HFFc6 (cell line): ENCODE results near the gene COL8A1. TPM values are rescaled to one million over a fixed set of nuclear protein-coding genes. Genes with fewer than 3 reads are reported as not detected.

Source experiments
- DNase-seq: peaks from one replicate; pipeline ENCODE4 v3.0.0-alpha.2; 2018
- H3K27ac Mint-ChIP-seq: 2 replicates; pipeline ENCODE4 v1.8.0; 2020; ENCODE audit warnings: mild to moderate bottlenecking, mixed read lengths
- H3K27me3 Mint-ChIP-seq: 2 replicates; pipeline ENCODE4 v1.8.0; 2021; ENCODE audit warnings: mild to moderate bottlenecking, moderate library complexity, mixed read lengths; ENCODE audit not compliant: insufficient read depth
- H3K36me3 Mint-ChIP-seq: 2 replicates; pipeline ENCODE4 v1.8.0; 2021; ENCODE audit warnings: low read depth, mixed read lengths
- H3K4me1 Mint-ChIP-seq: 2 replicates; pipeline ENCODE4 v1.8.0; 2020; ENCODE audit warnings: low read depth, mixed read lengths
- H3K4me3 Mint-ChIP-seq: 2 replicates; pipeline ENCODE4 v1.8.0; 2020; ENCODE audit warnings: mild to moderate bottlenecking, moderate library complexity, mixed read lengths
- H3K9me3 Mint-ChIP-seq: 2 replicates; pipeline ENCODE4 v1.8.0; 2020; ENCODE audit warnings: mild to moderate bottlenecking, mixed read lengths
- CTCF ChIP-seq: fragments of 200-600 bp; sonication (generic); IDR thresholded peaks from 2 replicates; pipeline ENCODE4 v1.5.0; 2021; ENCODE audit warnings: antibody characterized with exemption, mild to moderate bottlenecking
- total RNA-seq, 6 experiments: library from RNA; stranded (reverse); fragmentation: NEBNext Ultra II Directional; extraction: Animal tissue kit (Norgen Biotek cat#: 25700); gene quantifications; 2 replicates in 1 of 6; 3 replicates in 5 of 6; pipeline ENCODE4 v1.2.3, GENCODE V29; 2021

The COL8A1 gene
- total RNA-seq, 6 experiments from 2014 or later = 27.3 to 88.7 (median 30.1) TPM

GRCh38 chr3:99625643-99626416 lies 12.6 kb upstream of the COL8A1 start:
- no peaks in the 10 kb centered on the region for H3K27me3 Mint-ChIP-seq
- H3K4me1 Mint-ChIP-seq = peaks cover 46% of the 10 kb centered on the region
- no peaks in the 10 kb centered on the region for H3K9me3 Mint-ChIP-seq
- peak overlapping the region; percentile 17; the same call in 1 of the 2 replicates for H3K4me3 Mint-ChIP-seq
- TF ChIP-seq CTCF = no peak
- H3K36me3 Mint-ChIP-seq = no peaks in the 10 kb centered on the region; the same call in 1 of the 2 replicates
- H3K27ac Mint-ChIP-seq = no peak overlapping the region
- DNase-seq = no peak

- Mint-ChIP-seq H3K36me3 (no peaks in the 10 kb centered on the region; the same call in 1 of the 2 replicates), H3K4me1 (peaks cover 40% of the 10 kb centered on the region), H3K9me3 (no peaks in the 10 kb centered on the region), H3K27me3 (no peaks in the 10 kb centered on the region), H3K27ac (no peak overlapping the region), H3K4me3 (no peak overlapping the region; the same call in 1 of the 2 replicates)
- no peak for TF ChIP-seq CTCF
- DNase-seq = no peak
Observed at GRCh38 chr3:99626417-99626788, 12.0 kb upstream of the COL8A1 start.

GRCh38 chr3:99627062-99627826 lies 11.2 kb upstream of the COL8A1 start:
- Mint-ChIP-seq H3K4me3 (no peak overlapping the region), H3K9me3 (no peaks in the 10 kb centered on the region), H3K36me3 (no peaks in the 10 kb centered on the region; the same call in 1 of the 2 replicates), H3K27ac (no peak overlapping the region), H3K27me3 (no peaks in the 10 kb centered on the region), H3K4me1 (peaks cover 32% of the 10 kb centered on the region)
- peak; percentile 27 for DNase-seq
- peak; percentile 56; the same call in 1 of the 2 replicates for TF ChIP-seq CTCF

GRCh38 chr3:99630815-99631214 lies 7.6 kb upstream of the COL8A1 start:
- Mint-ChIP-seq H3K27ac (no peak overlapping the region), H3K36me3 (no peaks in the 10 kb centered on the region), H3K4me1 (peaks cover 40% of the 10 kb centered on the region), H3K4me3 (no peak overlapping the region), H3K9me3 (no peaks in the 10 kb centered on the region), H3K27me3 (no peaks in the 10 kb centered on the region; the same call in 1 of the 2 replicates)
- DNase-seq = no peak
- TF ChIP-seq CTCF = no peak

- no peak overlapping the region for H3K4me3 Mint-ChIP-seq
- H3K9me3 Mint-ChIP-seq = no peaks in the 10 kb centered on the region
- no peak for TF ChIP-seq CTCF
- no peak for DNase-seq
- H3K36me3 Mint-ChIP-seq = no peaks in the 10 kb centered on the region
- peaks cover 3% of the 10 kb centered on the region for H3K27me3 Mint-ChIP-seq
- peaks cover 46% of the 10 kb centered on the region for H3K4me1 Mint-ChIP-seq
- no peak overlapping the region for H3K27ac Mint-ChIP-seq
Observed at GRCh38 chr3:99633887-99634558, 4.4 kb upstream of the COL8A1 start.
